HepG2 (cell line): ENCODE measurements around the gene KISS1R. TPM values are rescaled to one million over a fixed set of nuclear protein-coding genes. Genes with fewer than 3 reads are reported as not detected.

ENCODE experiments used
- ATAC-seq: fragments of 200-7000 bp; cut with Tn5 transposase; 3 replicates; pipeline ENCODE4 v1.9.1; 2020; ENCODE audit warnings: mild to moderate bottlenecking, moderate library complexity
- BruUV-seq: library from RNA; stranded (reverse); fragments of 400-500 nt; replicated peaks from 2 replicates; lab custom pipeline; 2021; lab: Mats Ljungman, UMichigan
- CTCF ChIA-PET: fragments of 300-600 bp; formaldehyde crosslinking; extraction: SDS; loops from one replicate; lab custom pipeline; 2021; ENCODE audit warnings: low total read pairs, inconsistent platforms, low intra/inter-chr PET ratio; lab: Yijun Ruan, JAX
- POLR2A ChIA-PET: fragments of 350-600 bp; sonication (Branson Sonifier 250); formaldehyde crosslinking; loops from one replicate; lab custom pipeline; 2020; ENCODE audit warnings: antibody characterized with exemption, inconsistent platforms; lab: Yijun Ruan, JAX
- DNase-seq: peaks from one replicate; pipeline ENCODE4 v3.0.0-alpha.2; 2015; ENCODE audit warnings: low spot score
- FAIRE-seq: peaks from 3 replicates; lab custom pipeline; 2011; peaks lifted over from hg19 to GRCh38; lab: Jason Lieb, UNC
- H2AFZ ChIP-seq: one replicate; pipeline ENCODE4 v1.6.1; 2011; ENCODE audit warnings: low read length, inconsistent platforms
- H3K27ac ChIP-seq: fragments of 300-600 bp; 3 replicates; pipeline ENCODE4 v1.8.0; 2011; ENCODE audit warnings: mixed run types, mild to moderate bottlenecking, mixed read lengths, low read length, inconsistent platforms; ENCODE audit not compliant: insufficient read depth; ENCODE audit errors: extremely low read length
- H3K27me3 ChIP-seq, 2 experiments: fragments of 200-600 bp in 1 of 2; 2 replicates in 1 of 2; 3 replicates in 1 of 2; pipeline versions ENCODE4 v1.6.0 to v1.8.0; 2011; ENCODE audit warnings: low read length in 2 of 2, mild to moderate bottlenecking in 2 of 2, moderate library complexity in 2 of 2, inconsistent platforms in 1 of 2; ENCODE audit not compliant: insufficient read depth in 2 of 2, control insufficient read depth in 1 of 2
- H3K36me3 ChIP-seq, 2 experiments: fragments of 200-600 bp in 1 of 2; replicated peaks in 1 of 2; 2 replicates in 1 of 2; 3 replicates in 1 of 2; pipeline versions ENCODE4 v1.5.1 to v1.8.0; 2011; ENCODE audit warnings: low read length in 2 of 2, inconsistent platforms in 1 of 2; ENCODE audit not compliant: insufficient read depth in 2 of 2, control insufficient read depth in 1 of 2
- H3K4me1 ChIP-seq: 2 replicates; pipeline ENCODE4 v1.5.1; 2012; ENCODE audit warnings: low read length, inconsistent platforms; ENCODE audit not compliant: insufficient read depth
- H3K4me2 ChIP-seq: 2 replicates; pipeline ENCODE4 v1.6.0; 2011; ENCODE audit warnings: low read depth, low read length, inconsistent platforms
- H3K4me3 ChIP-seq, 3 experiments: fragments of 200-600 bp in 1 of 3; sonication (generic), shearing (Covaris generic) in 1 of 3; replicated peaks in 1 of 3; 2 replicates each; pipeline ENCODE4 v1.5.1; 2011 to 2016; ENCODE audit warnings: low read length in 3 of 3, inconsistent platforms in 2 of 3, low read depth in 2 of 3, mild to moderate bottlenecking in 2 of 3, control low read depth in 1 of 3, mixed read lengths in 1 of 3; ENCODE audit not compliant: insufficient read depth in 1 of 3
- H3K79me2 ChIP-seq: one replicate; pipeline ENCODE4 v1.6.1; 2011; ENCODE audit warnings: low read length, inconsistent platforms; ENCODE audit not compliant: insufficient read depth
- H3K9ac ChIP-seq: 2 replicates; pipeline ENCODE4 v1.6.0; 2011; ENCODE audit warnings: mild to moderate bottlenecking, low read depth, low read length, inconsistent platforms; ENCODE audit not compliant: insufficient read depth
- H3K9me3 ChIP-seq: 2 replicates; pipeline ENCODE4 v1.5.1; 2012; ENCODE audit warnings: mild to moderate bottlenecking, low read length
- H4K20me1 ChIP-seq: 2 replicates; pipeline ENCODE4 v1.6.0; 2011; ENCODE audit warnings: inconsistent platforms, mild to moderate bottlenecking, low read length, moderate library complexity; ENCODE audit not compliant: insufficient read depth
- GPN1 ChIP-seq: sonication (generic); formaldehyde crosslinking; IDR thresholded peaks from 2 replicates; pipeline ENCODE4 v1.5.1; 2020; ENCODE audit warnings: missing genetic modification reagents, borderline replicate concordance
- HOXA7 ChIP-seq: sonication (generic); formaldehyde crosslinking; IDR thresholded peaks from 2 replicates; pipeline ENCODE4 v1.8.1; 2022; ENCODE audit warnings: mild to moderate bottlenecking, missing genetic modification reagents, moderate library complexity
- MTF1 ChIP-seq: sonication (generic); formaldehyde crosslinking; IDR thresholded peaks from 2 replicates; pipeline ENCODE4 v1.5.0; 2020; ENCODE audit warnings: missing genetic modification reagents
- ZNF207 ChIP-seq: fragments of 450-650 bp; IDR thresholded peaks from 2 replicates; pipeline ENCODE4 v1.6.1; 2016; ENCODE audit warnings: antibody characterized with exemption, borderline replicate concordance
- ZNF598 ChIP-seq: sonication (generic); formaldehyde crosslinking; IDR thresholded peaks from 2 replicates; pipeline ENCODE4 v1.5.1; 2020; ENCODE audit warnings: mild to moderate bottlenecking, missing genetic modification reagents, borderline replicate concordance
- WGBS: methylation state at CpG from one replicate; pipeline ENCODE4 v1.1.6; 2017; ENCODE audit warnings: low lambda C conversion rate; 5-methylcytosine and 5-hydroxymethylcytosine counted together
- in situ Hi-C: cut with HindIII; loops from 2 replicates; pipeline ENCODE4 v1.10.0; 2017; ENCODE audit warnings: low pct_unique_long_range_greater_than_20kb; ENCODE audit not compliant: extremely low pct_ligation_motif_present
- intact Hi-C: fragments of 100-400 bp; cut with micrococcal nuclease; formaldehyde crosslinking; loops from one replicate; pipeline ENCODE4 v1.10.0; 2022; ENCODE audit not compliant: unreplicated experiment
- polyA plus RNA-seq, 8 experiments: library from polyadenylated mRNA; depleted of rRNA in 3 of 8; stranded (reverse) in 7 of 8; unstranded in 1 of 8; fragments of >200 nt; fragmentation: Illumina TruSeq in 4 of 8; extraction: Trizol in 4 of 8; gene quantifications; 2 replicates each; pipeline versions ENCODE4 v1.2.1 to v1.2.3, GENCODE V29; 2011 to 2016; ENCODE audit warnings: low read depth in 4 of 8, missing spikeins in 1 of 8, mixed read lengths in 1 of 8; ENCODE audit not compliant: insufficient read depth in 1 of 8
- total RNA-seq, 5 experiments: library from RNA; depleted of rRNA; stranded (reverse); fragments of >200 nt; fragmentation: Illumina TruSeq; extraction: Trizol; gene quantifications; 2 replicates each; pipeline ENCODE4 v1.2.3, GENCODE V29; 2016; ENCODE audit warnings: low read depth in 1 of 5
- TF ChIP-seq, protein P1 (sequence below): IDR thresholded peaks from 2 replicates; pipeline ENCODE4 v1.6.1; 2016
- TF ChIP-seq, protein P2 (sequence below): sonication (generic); formaldehyde crosslinking; IDR thresholded peaks from 2 replicates; pipeline ENCODE4 v1.5.0; 2020; ENCODE audit warnings: mild to moderate bottlenecking, missing genetic modification reagents, borderline replicate concordance
- TF ChIP-seq, protein P3 (sequence below): IDR thresholded peaks from 2 replicates; pipeline ENCODE4 v1.6.1; 2016; ENCODE audit warnings: low read depth

KISS1R gene
- total and polyA plus RNA-seq, 2 of the 13 experiments (the other 11 are each of a cell fraction or from before 2014, with no cell fraction given) = 1.1 to 10.2 TPM

DNA sequence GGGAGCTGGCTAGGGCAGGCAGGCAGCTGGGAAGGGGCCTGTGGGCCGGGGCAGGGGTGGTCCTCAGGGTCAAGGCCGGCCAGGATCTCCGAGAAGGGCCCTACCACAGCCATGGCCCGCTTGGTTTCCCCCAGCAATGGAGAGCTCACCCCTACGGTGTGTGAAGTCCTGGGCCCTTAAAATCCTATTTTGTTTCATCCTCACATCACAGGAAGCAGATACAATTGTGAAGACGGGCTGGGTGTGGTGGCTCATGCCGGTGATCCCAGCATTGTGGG is 15.1 kb upstream of the KISS1R start:
- no peak overlapping the region for H3K27ac ChIP-seq
- WGBS = 95% methylated on average over 2 of the region's 7 CpGs
- POLR2A ChIA-PET = no interaction called here
- H3K4me1 ChIP-seq = no peaks in the 10 kb centered on the region
- intact Hi-C loops = no loop called here
- H3K79me2 ChIP-seq = no peaks in the 10 kb centered on the region
- H3K9me3 ChIP-seq = no peaks in the 10 kb centered on the region
- DNase-seq = no peak
- ATAC-seq = no peak
- no peak overlapping the region for H3K4me3 ChIP-seq
- H3K36me3 ChIP-seq = peaks cover 7 to 11% of the 10 kb centered on the region in 2 experiments; a peak in 4 of 5 replicates
- CTCF ChIA-PET = no interaction called here
- no TSS peak for BruUV-seq
- in situ Hi-C loops = no loop called here
- no peak overlapping the region for H3K4me2 ChIP-seq
- no peaks in the 10 kb centered on the region for H4K20me1 ChIP-seq
- no peak overlapping the region for H3K9ac ChIP-seq
- TF ChIP-seq ZNF598 (CRISPR knock-in tag) (no peak), MTF1 (CRISPR knock-in tag) (no peak), GPN1 (CRISPR knock-in tag) (no peak), HOXA7 (no peak), ZNF207 (no peak)
- TF ChIP-seq, protein P1, sequence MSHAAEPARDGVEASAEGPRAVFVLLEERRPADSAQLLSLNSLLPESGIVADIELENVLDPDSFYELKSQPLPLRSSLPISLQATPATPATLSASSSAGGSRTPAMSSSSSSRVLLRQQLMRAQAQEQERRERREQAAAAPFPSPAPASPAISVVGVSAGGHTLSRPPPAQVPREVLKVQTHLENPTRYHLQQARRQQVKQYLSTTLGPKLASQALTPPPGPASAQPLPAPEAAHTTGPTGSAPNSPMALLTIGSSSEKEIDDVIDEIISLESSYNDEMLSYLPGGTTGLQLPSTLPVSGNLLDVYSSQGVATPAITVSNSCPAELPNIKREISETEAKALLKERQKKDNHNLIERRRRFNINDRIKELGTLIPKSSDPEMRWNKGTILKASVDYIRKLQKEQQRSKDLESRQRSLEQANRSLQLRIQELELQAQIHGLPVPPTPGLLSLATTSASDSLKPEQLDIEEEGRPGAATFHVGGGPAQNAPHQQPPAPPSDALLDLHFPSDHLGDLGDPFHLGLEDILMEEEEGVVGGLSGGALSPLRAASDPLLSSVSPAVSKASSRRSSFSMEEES (CRISPR knock-in tag) = no peak
- TF ChIP-seq, protein P2, sequence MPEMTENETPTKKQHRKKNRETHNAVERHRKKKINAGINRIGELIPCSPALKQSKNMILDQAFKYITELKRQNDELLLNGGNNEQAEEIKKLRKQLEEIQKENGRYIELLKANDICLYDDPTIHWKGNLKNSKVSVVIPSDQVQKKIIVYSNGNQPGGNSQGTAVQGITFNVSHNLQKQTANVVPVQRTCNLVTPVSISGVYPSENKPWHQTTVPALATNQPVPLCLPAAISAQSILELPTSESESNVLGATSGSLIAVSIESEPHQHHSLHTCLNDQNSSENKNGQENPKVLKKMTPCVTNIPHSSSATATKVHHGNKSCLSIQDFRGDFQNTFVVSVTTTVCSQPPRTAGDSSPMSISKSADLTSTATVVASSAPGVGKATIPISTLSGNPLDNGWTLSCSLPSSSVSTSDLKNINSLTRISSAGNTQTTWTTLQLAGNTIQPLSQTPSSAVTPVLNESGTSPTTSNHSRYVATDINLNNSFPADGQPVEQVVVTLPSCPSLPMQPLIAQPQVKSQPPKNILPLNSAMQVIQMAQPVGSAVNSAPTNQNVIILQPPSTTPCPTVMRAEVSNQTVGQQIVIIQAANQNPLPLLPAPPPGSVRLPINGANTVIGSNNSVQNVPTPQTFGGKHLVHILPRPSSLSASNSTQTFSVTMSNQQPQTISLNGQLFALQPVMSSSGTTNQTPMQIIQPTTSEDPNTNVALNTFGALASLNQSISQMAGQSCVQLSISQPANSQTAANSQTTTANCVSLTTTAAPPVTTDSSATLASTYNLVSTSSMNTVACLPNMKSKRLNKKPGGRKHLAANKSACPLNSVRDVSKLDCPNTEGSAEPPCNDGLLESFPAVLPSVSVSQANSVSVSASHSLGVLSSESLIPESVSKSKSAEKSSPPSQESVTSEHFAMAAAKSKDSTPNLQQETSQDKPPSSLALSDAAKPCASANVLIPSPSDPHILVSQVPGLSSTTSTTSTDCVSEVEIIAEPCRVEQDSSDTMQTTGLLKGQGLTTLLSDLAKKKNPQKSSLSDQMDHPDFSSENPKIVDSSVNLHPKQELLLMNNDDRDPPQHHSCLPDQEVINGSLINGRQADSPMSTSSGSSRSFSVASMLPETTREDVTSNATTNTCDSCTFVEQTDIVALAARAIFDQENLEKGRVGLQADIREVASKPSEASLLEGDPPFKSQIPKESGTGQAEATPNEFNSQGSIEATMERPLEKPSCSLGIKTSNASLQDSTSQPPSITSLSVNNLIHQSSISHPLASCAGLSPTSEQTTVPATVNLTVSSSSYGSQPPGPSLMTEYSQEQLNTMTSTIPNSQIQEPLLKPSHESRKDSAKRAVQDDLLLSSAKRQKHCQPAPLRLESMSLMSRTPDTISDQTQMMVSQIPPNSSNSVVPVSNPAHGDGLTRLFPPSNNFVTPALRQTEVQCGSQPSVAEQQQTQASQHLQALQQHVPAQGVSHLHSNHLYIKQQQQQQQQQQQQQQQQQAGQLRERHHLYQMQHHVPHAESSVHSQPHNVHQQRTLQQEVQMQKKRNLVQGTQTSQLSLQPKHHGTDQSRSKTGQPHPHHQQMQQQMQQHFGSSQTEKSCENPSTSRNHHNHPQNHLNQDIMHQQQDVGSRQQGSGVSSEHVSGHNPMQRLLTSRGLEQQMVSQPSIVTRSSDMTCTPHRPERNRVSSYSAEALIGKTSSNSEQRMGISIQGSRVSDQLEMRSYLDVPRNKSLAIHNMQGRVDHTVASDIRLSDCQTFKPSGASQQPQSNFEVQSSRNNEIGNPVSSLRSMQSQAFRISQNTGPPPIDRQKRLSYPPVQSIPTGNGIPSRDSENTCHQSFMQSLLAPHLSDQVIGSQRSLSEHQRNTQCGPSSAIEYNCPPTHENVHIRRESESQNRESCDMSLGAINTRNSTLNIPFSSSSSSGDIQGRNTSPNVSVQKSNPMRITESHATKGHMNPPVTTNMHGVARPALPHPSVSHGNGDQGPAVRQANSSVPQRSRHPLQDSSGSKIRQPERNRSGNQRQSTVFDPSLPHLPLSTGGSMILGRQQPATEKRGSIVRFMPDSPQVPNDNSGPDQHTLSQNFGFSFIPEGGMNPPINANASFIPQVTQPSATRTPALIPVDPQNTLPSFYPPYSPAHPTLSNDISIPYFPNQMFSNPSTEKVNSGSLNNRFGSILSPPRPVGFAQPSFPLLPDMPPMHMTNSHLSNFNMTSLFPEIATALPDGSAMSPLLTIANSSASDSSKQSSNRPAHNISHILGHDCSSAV = no peak
- TF ChIP-seq, protein P3, sequence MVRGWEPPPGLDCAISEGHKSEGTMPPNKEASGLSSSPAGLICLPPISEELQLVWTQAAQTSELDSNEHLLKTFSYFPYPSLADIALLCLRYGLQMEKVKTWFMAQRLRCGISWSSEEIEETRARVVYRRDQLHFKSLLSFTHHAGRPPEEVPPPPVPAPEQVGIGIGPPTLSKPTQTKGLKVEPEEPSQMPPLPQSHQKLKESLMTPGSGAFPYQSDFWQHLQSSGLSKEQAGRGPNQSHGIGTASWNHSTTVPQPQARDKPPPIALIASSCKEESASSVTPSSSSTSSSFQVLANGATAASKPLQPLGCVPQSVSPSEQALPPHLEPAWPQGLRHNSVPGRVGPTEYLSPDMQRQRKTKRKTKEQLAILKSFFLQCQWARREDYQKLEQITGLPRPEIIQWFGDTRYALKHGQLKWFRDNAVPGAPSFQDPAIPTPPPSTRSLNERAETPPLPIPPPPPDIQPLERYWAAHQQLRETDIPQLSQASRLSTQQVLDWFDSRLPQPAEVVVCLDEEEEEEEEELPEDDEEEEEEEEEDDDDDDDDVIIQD = no peak
- no peak overlapping the region for H2AFZ ChIP-seq
- no peak for FAIRE-seq
- no peaks in the 10 kb centered on the region for H3K27me3 ChIP-seq
